ENCODE measurements around the gene OR2F1.

Gene OR2F1

DNA sequence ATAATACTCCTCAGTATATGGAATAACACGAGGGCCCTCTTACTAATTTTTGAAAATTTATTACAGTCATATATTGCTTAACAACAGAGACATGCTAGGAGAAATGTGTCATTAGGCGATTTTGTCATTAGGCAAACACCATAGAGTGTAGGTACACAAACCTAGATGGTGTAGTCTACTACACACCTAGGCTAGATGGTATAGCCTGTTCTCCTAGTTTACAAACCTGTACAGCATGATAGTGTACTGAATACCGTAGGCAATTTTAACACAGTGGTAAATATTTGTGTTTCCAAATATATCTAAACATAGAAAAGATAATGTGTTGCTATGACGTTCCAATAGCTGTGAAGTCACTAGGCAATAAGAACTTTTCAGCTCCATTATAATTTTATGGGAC, 12.8 kb downstream of the OR2F1 start:
- Mint-ChIP-seq H3K9me3 (no peaks in the 10 kb centered on the region), H3K27me3 (peaks cover 22% of the 10 kb centered on the region), H3K4me3 (no peak overlapping the region), H3K4me1 (no peaks in the 10 kb centered on the region), H3K27ac (ENCODE audit: low read depth) (no peak overlapping the region), H3K36me3 (ENCODE audit: insufficient read depth) (no peaks in the 10 kb centered on the region)
- DNase-seq (ENCODE audit: low spot score in 2 of 2) (no peak), ATAC-seq (replicated peaks; ENCODE audit: extremely low read depth, poor library complexity, severe bottlenecking) (no peak)

DNA sequence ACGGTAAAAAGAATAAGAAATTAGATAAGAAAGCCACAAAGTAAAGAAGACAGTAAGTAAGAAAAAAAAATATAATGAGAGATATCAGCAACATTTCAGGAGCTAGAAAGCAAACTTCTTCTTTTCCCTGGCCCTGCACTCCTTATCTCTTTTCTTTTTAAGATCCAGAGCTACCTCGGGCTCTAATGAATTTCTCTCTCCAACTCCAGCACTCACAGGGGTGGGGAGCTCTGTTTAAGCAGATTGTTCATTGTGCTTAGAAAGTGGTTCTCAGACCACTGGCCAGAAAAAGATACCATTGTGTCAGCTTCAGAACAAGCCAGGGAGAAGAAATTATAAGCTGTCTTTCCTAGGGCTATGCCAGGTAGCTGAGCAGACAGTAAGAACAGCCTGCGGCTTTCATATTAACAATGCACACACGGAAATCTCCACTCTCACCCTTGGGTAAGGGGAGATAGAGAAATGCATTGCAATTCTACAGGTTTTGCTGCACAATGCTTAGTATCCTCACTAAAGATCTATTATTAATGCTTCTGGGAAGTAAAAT, 19.3 kb downstream of the OR2F1 start:
- no peaks in the 10 kb centered on the region for H3K4me1 Mint-ChIP-seq
- H3K4me3 Mint-ChIP-seq = no peak overlapping the region
- peaks cover 46% of the 10 kb centered on the region for H3K27me3 Mint-ChIP-seq
- H3K36me3 Mint-ChIP-seq (ENCODE audit: insufficient read depth) = no peaks in the 10 kb centered on the region
- ATAC-seq (replicated peaks; ENCODE audit: extremely low read depth, poor library complexity, severe bottlenecking) = no peak
- H3K27ac Mint-ChIP-seq (ENCODE audit: low read depth) = no peak overlapping the region
- no peaks in the 10 kb centered on the region for H3K9me3 Mint-ChIP-seq
- DNase-seq (ENCODE audit: low spot score in 2 of 2) = no peak

DNA sequence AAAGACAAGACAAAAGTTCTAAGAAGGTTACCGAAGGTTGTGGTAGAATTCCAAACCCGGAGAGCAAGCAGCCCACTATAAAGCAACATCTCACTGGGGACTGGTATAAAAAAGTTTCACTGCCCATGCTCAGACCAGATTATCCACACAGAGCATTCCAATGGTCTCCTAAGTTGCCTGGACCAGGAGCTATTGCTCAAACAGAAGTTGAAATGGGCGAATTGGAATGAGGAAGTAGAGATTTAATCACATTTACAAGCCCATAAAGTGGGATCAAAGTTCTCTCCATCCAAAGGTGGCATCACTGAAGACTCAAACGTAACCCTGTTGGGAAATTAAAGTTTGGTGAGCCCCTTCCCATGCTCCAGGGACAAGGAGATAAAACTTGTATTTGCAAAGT, 19.8 kb downstream of the OR2F1 start:
- Mint-ChIP-seq H3K9me3 (no peaks in the 10 kb centered on the region), H3K4me3 (no peak overlapping the region), H3K4me1 (no peaks in the 10 kb centered on the region), H3K36me3 (ENCODE audit: insufficient read depth) (no peaks in the 10 kb centered on the region), H3K27ac (ENCODE audit: low read depth) (no peak overlapping the region), H3K27me3 (peaks cover 48% of the 10 kb centered on the region)
- no peak for ATAC-seq (replicated peaks; ENCODE audit: extremely low read depth, poor library complexity, severe bottlenecking)
- DNase-seq (ENCODE audit: low spot score in 2 of 2) = no peak

DNA sequence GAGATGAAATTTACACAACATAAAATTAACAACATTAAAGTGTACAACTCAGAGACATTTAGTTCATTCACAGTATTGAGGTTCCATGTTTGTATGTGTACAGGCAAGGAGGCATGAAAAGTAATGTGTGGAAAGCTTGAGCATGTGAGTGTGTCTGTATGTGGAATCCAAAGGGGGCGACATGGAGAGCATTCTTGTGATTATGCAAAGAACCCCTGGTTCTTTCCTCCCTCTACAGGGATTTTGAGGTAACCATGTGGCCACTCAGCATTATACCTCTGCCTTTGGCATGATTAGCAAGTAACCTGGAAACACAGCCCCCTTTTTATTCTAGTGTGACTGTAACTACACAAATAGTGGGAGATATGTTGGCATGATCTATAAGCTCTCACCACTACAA, 21.0 kb downstream of the OR2F1 start:
- no peaks in the 10 kb centered on the region for H3K9me3 Mint-ChIP-seq
- H3K4me3 Mint-ChIP-seq = no peak overlapping the region
- peaks cover 59% of the 10 kb centered on the region for H3K27me3 Mint-ChIP-seq
- no peak overlapping the region for H3K27ac Mint-ChIP-seq (ENCODE audit: low read depth)
- H3K36me3 Mint-ChIP-seq (ENCODE audit: insufficient read depth) = no peaks in the 10 kb centered on the region
- no peak for ATAC-seq (replicated peaks; ENCODE audit: extremely low read depth, poor library complexity, severe bottlenecking)
- H3K4me1 Mint-ChIP-seq = no peaks in the 10 kb centered on the region
- DNase-seq (ENCODE audit: low spot score in 2 of 2) = no peak

DNA sequence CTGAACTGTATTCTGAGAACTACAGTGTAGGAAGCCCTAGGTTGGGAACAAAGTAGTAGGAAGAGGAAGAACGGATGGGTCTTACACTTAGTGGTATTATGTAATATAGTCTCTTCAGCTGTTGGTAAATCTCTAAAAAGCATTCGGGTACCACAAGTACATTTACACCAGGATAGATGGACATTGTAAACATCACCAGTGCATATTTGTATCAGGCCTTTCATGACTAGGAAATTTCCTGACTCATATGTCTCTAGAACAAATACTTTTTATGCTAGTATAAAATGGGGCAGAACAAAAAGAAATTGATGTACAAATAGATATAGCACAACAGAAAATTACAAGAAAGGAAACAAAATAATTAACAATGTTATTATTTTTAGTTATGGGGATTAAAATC, 23.9 kb downstream of the OR2F1 start:
- H3K9me3 Mint-ChIP-seq = no peaks in the 10 kb centered on the region
- no peaks in the 10 kb centered on the region for H3K4me1 Mint-ChIP-seq
- H3K36me3 Mint-ChIP-seq (ENCODE audit: insufficient read depth) = no peaks in the 10 kb centered on the region
- H3K27ac Mint-ChIP-seq (ENCODE audit: low read depth) = no peak overlapping the region
- no peak for DNase-seq (ENCODE audit: low spot score in 2 of 2)
- no peak for ATAC-seq (replicated peaks; ENCODE audit: extremely low read depth, poor library complexity, severe bottlenecking)
- no peak overlapping the region for H3K4me3 Mint-ChIP-seq
- H3K27me3 Mint-ChIP-seq = peaks cover 49% of the 10 kb centered on the region

DNA sequence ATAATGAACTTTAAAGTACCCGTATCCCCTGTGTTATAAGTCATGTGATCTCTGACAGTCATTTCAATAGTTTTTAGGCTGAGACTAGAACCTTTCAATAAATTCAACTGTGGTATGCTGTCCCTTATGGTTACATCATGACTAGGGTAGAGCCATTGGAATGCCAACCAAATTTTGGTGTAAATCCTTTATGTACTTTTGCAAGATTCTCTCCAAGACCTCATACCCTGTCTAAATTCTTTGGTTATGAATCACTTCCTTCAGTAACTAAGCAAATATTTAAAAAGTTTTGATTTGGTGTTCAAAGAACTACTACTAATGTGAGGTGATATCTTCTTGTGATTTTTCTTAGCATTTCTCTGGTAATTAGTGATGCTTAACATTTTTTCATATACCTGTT, 24.7 kb downstream of the OR2F1 start:
- Mint-ChIP-seq H3K4me3 (no peak overlapping the region), H3K4me1 (no peaks in the 10 kb centered on the region), H3K27me3 (peaks cover 41% of the 10 kb centered on the region), H3K9me3 (no peaks in the 10 kb centered on the region), H3K36me3 (ENCODE audit: insufficient read depth) (no peaks in the 10 kb centered on the region), H3K27ac (ENCODE audit: low read depth) (no peak overlapping the region)
- no peak for ATAC-seq (replicated peaks; ENCODE audit: extremely low read depth, poor library complexity, severe bottlenecking)
- DNase-seq (ENCODE audit: low spot score in 2 of 2) = no peak

DNA sequence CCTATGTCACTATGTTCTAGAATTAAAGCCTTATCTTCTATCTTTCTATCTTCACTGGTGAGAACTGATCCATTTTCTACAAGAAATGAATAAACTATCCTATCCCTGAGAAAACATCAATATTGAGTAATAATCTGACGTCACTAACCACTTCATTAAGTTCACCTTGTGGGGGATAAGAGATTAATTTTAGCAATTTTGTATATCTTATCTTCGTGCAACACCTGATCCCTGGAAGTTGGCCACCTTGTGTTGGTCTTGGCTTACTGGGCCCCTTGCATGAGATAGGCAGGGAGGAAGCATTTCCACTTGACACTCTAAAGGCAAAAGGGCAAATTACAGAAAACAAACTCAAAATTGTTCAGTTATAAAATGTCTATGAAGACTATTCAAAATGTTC, 25.4 kb downstream of the OR2F1 start:
- Mint-ChIP-seq H3K9me3 (no peaks in the 10 kb centered on the region), H3K4me1 (no peaks in the 10 kb centered on the region), H3K27ac (ENCODE audit: low read depth) (no peak overlapping the region), H3K36me3 (ENCODE audit: insufficient read depth) (no peaks in the 10 kb centered on the region), H3K4me3 (no peak overlapping the region), H3K27me3 (peaks cover 35% of the 10 kb centered on the region)
- ATAC-seq (replicated peaks; ENCODE audit: extremely low read depth, poor library complexity, severe bottlenecking) (no peak), DNase-seq (ENCODE audit: low spot score in 2 of 2) (no peak)

DNA sequence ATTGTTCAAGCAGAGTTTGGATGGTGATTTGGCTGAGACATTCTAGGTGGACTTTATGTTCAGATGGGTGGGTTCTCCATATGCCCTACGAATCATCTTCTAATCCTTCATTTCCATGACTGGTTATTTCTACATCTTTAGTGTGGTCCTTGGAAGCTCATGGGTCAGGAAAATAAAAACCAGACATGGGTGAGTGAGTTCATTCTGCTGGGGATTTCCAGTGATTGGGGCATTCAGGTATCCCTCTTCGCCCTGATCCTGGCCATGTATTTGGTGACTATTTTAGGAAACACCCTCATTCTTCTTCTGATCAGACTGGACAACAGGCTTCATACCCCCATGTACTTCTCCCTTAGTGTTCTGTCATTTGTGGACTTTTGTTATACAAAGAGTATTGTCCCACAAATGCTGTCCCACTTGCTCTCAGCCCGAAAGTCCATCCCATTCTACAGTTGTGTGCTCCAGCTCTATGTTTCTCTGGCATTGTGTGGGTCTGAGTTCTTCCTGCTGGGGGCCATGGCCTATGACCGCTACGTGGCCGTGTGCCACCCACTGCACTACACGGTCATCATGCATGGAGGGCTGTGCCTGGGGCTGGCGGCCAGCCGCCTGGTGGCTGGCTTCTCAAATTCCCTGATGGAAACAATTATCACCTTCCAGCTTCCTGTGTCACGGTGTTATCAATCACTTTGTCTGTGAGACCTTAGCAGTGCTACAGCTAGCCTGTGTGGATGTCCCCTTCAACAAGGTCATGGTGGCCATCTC, 26.3 kb downstream of the OR2F1 start:
- no peak overlapping the region for H3K4me3 Mint-ChIP-seq
- H3K27ac Mint-ChIP-seq (ENCODE audit: low read depth) = no peak overlapping the region
- no peak for DNase-seq (ENCODE audit: low spot score in 2 of 2)
- H3K27me3 Mint-ChIP-seq = peaks cover 31% of the 10 kb centered on the region
- no peaks in the 10 kb centered on the region for H3K36me3 Mint-ChIP-seq (ENCODE audit: insufficient read depth)
- no peaks in the 10 kb centered on the region for H3K9me3 Mint-ChIP-seq
- ATAC-seq (replicated peaks; ENCODE audit: extremely low read depth, poor library complexity, severe bottlenecking) = no peak
- H3K4me1 Mint-ChIP-seq = no peaks in the 10 kb centered on the region

DNA sequence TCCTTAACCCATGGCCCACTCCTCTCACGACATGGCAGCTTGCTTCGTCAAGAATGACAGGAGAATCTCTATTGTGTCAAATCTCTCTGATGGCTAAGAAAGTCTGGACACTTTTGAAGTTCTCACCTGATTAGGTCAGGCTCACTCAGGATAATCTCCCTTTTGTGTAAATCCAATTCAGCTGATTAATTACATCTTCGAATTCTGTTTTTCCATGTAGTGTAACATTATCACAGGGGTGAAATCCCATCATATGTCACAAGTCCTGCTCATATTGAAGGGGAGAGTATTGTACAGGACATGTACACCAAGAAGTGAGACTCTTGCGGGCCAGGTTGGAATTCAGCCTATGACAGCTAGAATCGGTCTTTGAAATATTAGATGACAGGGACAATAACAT, 29.3 kb downstream of the OR2F1 start:
- ATAC-seq (replicated peaks; ENCODE audit: extremely low read depth, poor library complexity, severe bottlenecking) = no peak
- Mint-ChIP-seq H3K27me3 (peaks cover 24% of the 10 kb centered on the region), H3K36me3 (ENCODE audit: insufficient read depth) (no peaks in the 10 kb centered on the region), H3K9me3 (no peaks in the 10 kb centered on the region), H3K4me3 (no peak overlapping the region), H3K4me1 (peaks cover 15% of the 10 kb centered on the region), H3K27ac (ENCODE audit: low read depth) (no peak overlapping the region)
- DNase-seq (ENCODE audit: low spot score in 2 of 2) = no peak

DNA sequence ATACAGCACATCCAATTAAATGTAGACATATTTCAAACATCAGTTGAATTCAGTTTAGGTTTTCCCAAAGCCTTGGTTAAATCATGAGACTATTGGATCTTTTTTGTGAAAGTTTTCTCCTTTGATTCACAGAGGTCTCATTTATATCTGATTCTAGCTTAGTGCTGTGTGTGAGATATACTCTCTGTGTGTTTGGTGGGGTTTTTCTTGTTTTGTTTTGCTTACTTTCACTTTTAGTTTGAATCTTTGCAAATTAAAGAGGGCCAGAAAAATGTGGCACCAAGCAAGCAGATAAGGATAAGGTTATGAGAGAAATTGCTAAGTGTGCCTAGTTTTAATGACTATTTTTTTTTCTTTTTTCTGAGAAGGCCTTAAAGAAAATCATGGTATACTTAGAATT, 32.9 kb downstream of the OR2F1 start:
- H3K36me3 Mint-ChIP-seq (ENCODE audit: insufficient read depth) = no peaks in the 10 kb centered on the region
- ATAC-seq (replicated peaks; ENCODE audit: extremely low read depth, poor library complexity, severe bottlenecking) (no peak), DNase-seq (ENCODE audit: low spot score in 2 of 2) (no peak)
- H3K27ac Mint-ChIP-seq (ENCODE audit: low read depth) = peak overlapping the region; percentile 18
- H3K4me3 Mint-ChIP-seq = no peak overlapping the region
- peaks cover 15% of the 10 kb centered on the region for H3K4me1 Mint-ChIP-seq
- H3K27me3 Mint-ChIP-seq = peaks cover 24% of the 10 kb centered on the region
- peaks cover 9% of the 10 kb centered on the region for H3K9me3 Mint-ChIP-seq

DNA sequence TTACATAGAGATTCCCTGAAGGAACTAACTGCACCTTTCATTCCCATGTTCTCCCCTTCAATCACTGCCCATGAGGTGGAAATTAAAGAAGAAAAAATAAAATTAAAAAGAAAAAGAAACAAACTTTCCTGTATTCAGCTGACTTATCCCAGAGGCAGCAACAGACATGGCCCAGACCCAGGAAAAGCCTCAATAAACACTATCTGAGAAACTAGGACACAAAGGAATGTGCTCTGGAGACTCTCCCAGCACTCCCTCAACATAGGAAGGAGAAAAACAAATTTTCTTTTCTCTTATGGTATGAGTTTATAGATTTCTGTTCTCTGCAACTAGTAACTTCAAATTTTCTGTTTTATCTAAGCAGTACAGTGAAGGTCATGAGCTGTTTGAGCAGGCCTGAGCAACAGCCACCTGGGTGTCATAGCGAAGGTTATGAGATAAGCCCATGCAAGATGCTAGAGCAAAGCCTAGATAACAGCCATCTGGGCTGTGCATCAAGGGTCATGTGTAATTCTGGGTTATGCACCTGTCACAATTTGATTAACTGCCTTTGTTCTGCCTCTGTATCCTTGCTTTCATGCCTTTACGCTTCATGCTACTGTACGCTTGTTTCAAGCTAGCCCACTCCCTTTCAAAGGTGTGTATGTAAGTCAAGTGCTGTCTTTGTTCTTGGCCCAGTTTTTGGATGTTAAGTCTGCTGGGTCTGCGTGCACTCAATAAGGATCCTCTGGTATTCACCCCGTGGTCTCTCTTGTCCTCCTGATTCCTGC, 34.5 kb downstream of the OR2F1 start:
- Mint-ChIP-seq H3K9me3 (peaks cover 9% of the 10 kb centered on the region), H3K36me3 (ENCODE audit: insufficient read depth) (no peaks in the 10 kb centered on the region), H3K27ac (ENCODE audit: low read depth) (no peak overlapping the region), H3K4me3 (no peak overlapping the region), H3K4me1 (peaks cover 15% of the 10 kb centered on the region), H3K27me3 (peaks cover 32% of the 10 kb centered on the region)
- ATAC-seq (replicated peaks; ENCODE audit: extremely low read depth, poor library complexity, severe bottlenecking) (no peak), DNase-seq (ENCODE audit: low spot score in 2 of 2) (no peak)

DNA sequence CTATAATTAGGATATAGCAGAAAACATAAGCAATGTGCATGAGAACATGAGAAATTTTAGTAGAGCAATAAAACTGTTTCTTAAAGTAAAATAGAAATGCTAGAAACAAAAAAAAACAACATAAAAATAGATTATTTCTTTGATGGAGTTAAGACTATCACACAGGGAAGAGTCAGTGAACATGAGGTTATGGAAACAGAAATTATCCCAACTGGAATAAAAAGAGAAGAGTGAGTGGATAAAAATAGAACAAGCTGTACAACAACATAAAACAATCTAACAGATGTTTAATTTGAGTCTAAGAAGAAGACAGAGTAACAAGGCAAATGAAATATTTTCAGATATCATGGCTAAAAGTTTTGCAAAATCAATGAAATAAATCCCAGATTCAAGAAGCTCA, 38.0 kb downstream of the OR2F1 start:
- DNase-seq (ENCODE audit: low spot score in 2 of 2) = no peak
- Mint-ChIP-seq H3K4me3 (no peak overlapping the region), H3K36me3 (ENCODE audit: insufficient read depth) (no peaks in the 10 kb centered on the region), H3K27me3 (peaks cover 56% of the 10 kb centered on the region), H3K4me1 (peaks cover 2% of the 10 kb centered on the region), H3K27ac (ENCODE audit: low read depth) (no peak overlapping the region), H3K9me3 (peaks cover 9% of the 10 kb centered on the region)
- ATAC-seq (replicated peaks; ENCODE audit: extremely low read depth, poor library complexity, severe bottlenecking) = no peak

DNA sequence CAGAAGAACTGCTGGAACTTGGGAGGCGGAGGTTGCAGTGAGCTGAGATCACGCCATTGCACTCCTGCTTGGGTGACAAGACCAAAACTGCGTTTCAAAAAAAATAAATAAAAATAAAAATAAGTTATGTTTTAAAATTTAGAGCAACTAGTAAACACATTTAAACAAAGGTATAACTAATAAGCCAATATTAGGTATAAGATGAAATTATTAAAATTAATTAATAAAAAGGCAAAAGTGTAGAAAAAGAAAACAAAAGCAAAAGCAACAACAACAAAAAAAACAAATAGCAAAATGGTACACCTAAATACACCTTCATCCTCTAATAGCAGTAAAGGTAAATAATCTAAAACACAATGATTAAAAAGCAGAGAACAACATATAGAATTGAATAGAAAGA, 39.3 kb downstream of the OR2F1 start:
- Mint-ChIP-seq H3K9me3 (peaks cover 9% of the 10 kb centered on the region), H3K27me3 (peaks cover 56% of the 10 kb centered on the region), H3K36me3 (ENCODE audit: insufficient read depth) (no peaks in the 10 kb centered on the region), H3K27ac (ENCODE audit: low read depth) (no peak overlapping the region), H3K4me1 (no peaks in the 10 kb centered on the region), H3K4me3 (no peak overlapping the region)
- ATAC-seq (replicated peaks; ENCODE audit: extremely low read depth, poor library complexity, severe bottlenecking) (no peak), DNase-seq (ENCODE audit: low spot score in 2 of 2) (no peak)

Measured in central memory CD8-positive, alpha-beta T cell (primary cell).